GM23248 (cell line): ENCODE results near the gene SPRED3. TPM values are rescaled to one million over a fixed set of nuclear protein-coding genes. Genes with fewer than 3 reads are reported as not detected.

ENCODE experiments used
- DNase-seq: peaks from one replicate; pipeline ENCODE4 v3.0.0-alpha.2; 2015
- H2AFZ ChIP-seq: fragments of 200-600 bp; sonication (generic); 2 replicates; pipeline ENCODE4 v1.6.1; 2016; ENCODE audit warnings: antibody characterized with exemption
- H3F3A ChIP-seq: fragments of 200-600 bp; sonication (generic); 2 replicates; pipeline ENCODE4 v1.6.1; 2016; ENCODE audit warnings: mild to moderate bottlenecking, antibody characterized with exemption, mixed run types; ENCODE audit not compliant: insufficient read depth
- H3K27ac ChIP-seq: fragments of 200-600 bp; sonication (generic); 2 replicates; pipeline ENCODE4 v1.5.1; 2016; ENCODE audit warnings: mild to moderate bottlenecking
- H3K27me3 ChIP-seq: fragments of 200-600 bp; sonication (generic); replicated peaks from 2 replicates; pipeline ENCODE4 v1.6.1; 2016; ENCODE audit warnings: mild to moderate bottlenecking; ENCODE audit not compliant: insufficient read depth
- H3K36me3 ChIP-seq: fragments of 200-600 bp; sonication (generic); 2 replicates; pipeline ENCODE4 v1.6.1; 2016; ENCODE audit warnings: low read depth, mild to moderate bottlenecking
- H3K4me1 ChIP-seq: fragments of 200-600 bp; sonication (generic); 2 replicates; pipeline ENCODE4 v1.6.1; 2016; ENCODE audit warnings: mild to moderate bottlenecking; ENCODE audit not compliant: insufficient read depth
- H3K4me2 ChIP-seq: fragments of 200-600 bp; sonication (generic); one replicate; pipeline ENCODE4 v1.6.1; 2016; ENCODE audit warnings: mild to moderate bottlenecking; ENCODE audit not compliant: unreplicated experiment
- H3K4me3 ChIP-seq: fragments of 200-600 bp; sonication (generic); 2 replicates; pipeline ENCODE4 v1.5.1; 2016; ENCODE audit warnings: mild to moderate bottlenecking
- H3K79me2 ChIP-seq: fragments of 200-600 bp; sonication (generic); 2 replicates; pipeline ENCODE4 v1.6.1; 2016; ENCODE audit warnings: mild to moderate bottlenecking; ENCODE audit not compliant: insufficient read depth
- H3K9ac ChIP-seq: fragments of 200-600 bp; sonication (generic); 2 replicates; pipeline ENCODE4 v1.6.1; 2016; ENCODE audit warnings: mild to moderate bottlenecking
- H3K9me2 ChIP-seq: fragments of 200-600 bp; sonication (generic); 2 replicates; pipeline ENCODE4 v1.6.1; 2016; ENCODE audit warnings: mixed run types, mild to moderate bottlenecking, moderate library complexity; ENCODE audit not compliant: insufficient read depth
- H3K9me3 ChIP-seq: fragments of 200-600 bp; sonication (generic); one replicate; pipeline ENCODE4 v1.6.1; 2017; ENCODE audit warnings: low read depth
- H4K20me1 ChIP-seq: fragments of 200-600 bp; sonication (generic); 2 replicates; pipeline ENCODE4 v1.6.0; 2016; ENCODE audit not compliant: insufficient read depth
- EZH2 ChIP-seq: fragments of 200-600 bp; sonication (generic); IDR thresholded peaks from 2 replicates; pipeline ENCODE4 v1.6.1; 2018; ENCODE audit warnings: antibody characterized with exemption, mild to moderate bottlenecking; ENCODE audit not compliant: insufficient read depth, poor library complexity, severe bottlenecking
- EZH2phosphoT487 ChIP-seq: fragments of 200-600 bp; sonication (generic); IDR thresholded peaks from 2 replicates; pipeline ENCODE4 v1.6.1; 2018; ENCODE audit warnings: antibody characterized with exemption, moderate library complexity, mild to moderate bottlenecking, low read depth; ENCODE audit not compliant: insufficient read depth
- WGBS, 2 experiments: methylation state at CpG; one replicate each; pipeline ENCODE4 v1.1.6; 2015 to 2017; ENCODE audit warnings: low lambda C conversion rate in 2 of 2, low coverage in 1 of 2; ENCODE audit errors: missing lambda C conversion rate in 2 of 2; 5-methylcytosine and 5-hydroxymethylcytosine counted together
- in situ Hi-C: fragments of 300-500 bp; cut with MboI; formaldehyde crosslinking; loops from 2 replicates; pipeline ENCODE4 v1.15.0; 2020
- polyA plus RNA-seq: library from polyadenylated mRNA; unstranded; fragments of >200 nt; fragmentation: Nextera tagmentation; extraction: Ambion mirVana; gene quantifications from 2 replicates; pipeline ENCODE4 v1.2.1, GENCODE V29; 2016
- total RNA-seq: library from RNA; depleted of rRNA; stranded (reverse); fragments of >200 nt; shearing (Covaris generic); gene quantifications from 2 replicates; pipeline ENCODE4 v1.2.3, GENCODE V29; 2014

Gene SPRED3
- total and polyA plus RNA-seq, 2 experiments from 2014 or later = 1.8 to 2.1 TPM

- Histone ChIP-seq H2AFZ (no peak overlapping the region), H3K9me2 (no peaks in the 10 kb centered on the region), H3K9me3 (no peaks in the 10 kb centered on the region), H3K79me2 (no peaks in the 10 kb centered on the region), H3K27me3 (peaks cover 33% of the 10 kb centered on the region), H3K27ac (no peak overlapping the region), H4K20me1 (no peaks in the 10 kb centered on the region), H3F3A (no peaks in the 10 kb centered on the region), H3K4me2 (no peak overlapping the region), H3K36me3 (no peaks in the 10 kb centered on the region), H3K4me3 (no peak overlapping the region), H3K4me1 (no peaks in the 10 kb centered on the region), H3K9ac (no peak overlapping the region)
- TF ChIP-seq EZH2 (no peak), EZH2phosphoT487 (no peak)
- DNase-seq = no peak
- in situ Hi-C loops = no loop called here
- WGBS, 2 experiments = 10 to 13% methylated on average over 6 to 13 of the region's 13 CpGs
Measured at GRCh38 chr19:38434549-38435051, 46.1 kb downstream of the SPRED3 start.

GRCh38 chr19:38437295-38437694 is 48.8 kb downstream of the SPRED3 start:
- Histone ChIP-seq H2AFZ (no peak overlapping the region), H3K79me2 (no peaks in the 10 kb centered on the region), H3F3A (no peaks in the 10 kb centered on the region), H3K9ac (no peak overlapping the region), H3K27ac (no peak overlapping the region), H3K27me3 (peaks cover 15% of the 10 kb centered on the region; the same call in 1 of the 2 replicates), H4K20me1 (no peaks in the 10 kb centered on the region), H3K4me3 (no peak overlapping the region), H3K9me2 (no peaks in the 10 kb centered on the region), H3K4me1 (no peaks in the 10 kb centered on the region), H3K4me2 (no peak overlapping the region), H3K9me3 (no peaks in the 10 kb centered on the region), H3K36me3 (no peaks in the 10 kb centered on the region)
- in situ Hi-C loops = no loop called here
- 65 to 66% methylated on average over 6 of the region's 6 CpGs for WGBS, 2 experiments
- TF ChIP-seq EZH2phosphoT487 = no peak
- TF ChIP-seq EZH2 = no peak
- DNase-seq = no peak

GRCh38 chr19:38437917-38438316 is 49.4 kb downstream of the SPRED3 start:
- Histone ChIP-seq H3F3A (no peaks in the 10 kb centered on the region), H3K27ac (no peak overlapping the region), H3K9me3 (no peaks in the 10 kb centered on the region), H3K79me2 (no peaks in the 10 kb centered on the region), H3K4me2 (no peak overlapping the region), H3K36me3 (no peaks in the 10 kb centered on the region), H3K4me3 (no peak overlapping the region), H4K20me1 (no peaks in the 10 kb centered on the region), H3K9ac (no peak overlapping the region), H3K4me1 (no peaks in the 10 kb centered on the region), H2AFZ (no peak overlapping the region), H3K27me3 (peaks cover 12% of the 10 kb centered on the region; the same call in 1 of the 2 replicates), H3K9me2 (no peaks in the 10 kb centered on the region)
- in situ Hi-C loops = no loop called here
- no peak for TF ChIP-seq EZH2
- no peak for TF ChIP-seq EZH2phosphoT487
- 68 to 71% methylated on average over 2 of the region's 2 CpGs for WGBS, 2 experiments
- DNase-seq = no peak

GRCh38 chr19:38440592-38440991 is 52.1 kb downstream of the SPRED3 start:
- no peaks in the 10 kb centered on the region for H3K79me2 ChIP-seq
- 0 out of 2 replicates have a peak, but pooled peaks cover 8% of the 10 kb centered on the region for H3K27me3 ChIP-seq
- no peak for DNase-seq
- no peaks in the 10 kb centered on the region for H3K9me2 ChIP-seq
- no peak overlapping the region for H2AFZ ChIP-seq
- no peak overlapping the region for H3K4me2 ChIP-seq
- H3F3A ChIP-seq = no peaks in the 10 kb centered on the region
- H3K27ac ChIP-seq = no peak overlapping the region
- no peaks in the 10 kb centered on the region for H3K9me3 ChIP-seq
- no peak for TF ChIP-seq EZH2phosphoT487
- TF ChIP-seq EZH2 = no peak
- WGBS, 2 experiments = 49 to 56% methylated on average over 12 to 14 of the region's 14 CpGs
- no peak overlapping the region for H3K4me3 ChIP-seq
- no peaks in the 10 kb centered on the region for H3K4me1 ChIP-seq
- in situ Hi-C loops = no loop called here
- H4K20me1 ChIP-seq = no peaks in the 10 kb centered on the region
- no peaks in the 10 kb centered on the region for H3K36me3 ChIP-seq
- no peak overlapping the region for H3K9ac ChIP-seq
